ENCODE results near the gene CTPS1. TPM values are rescaled to one million over a fixed set of nuclear protein-coding genes. Genes with fewer than 3 reads are reported as not detected.

CTPS1 gene
- total RNA-seq, 1 donor from 2014 or later = 60.5 TPM

DNA sequence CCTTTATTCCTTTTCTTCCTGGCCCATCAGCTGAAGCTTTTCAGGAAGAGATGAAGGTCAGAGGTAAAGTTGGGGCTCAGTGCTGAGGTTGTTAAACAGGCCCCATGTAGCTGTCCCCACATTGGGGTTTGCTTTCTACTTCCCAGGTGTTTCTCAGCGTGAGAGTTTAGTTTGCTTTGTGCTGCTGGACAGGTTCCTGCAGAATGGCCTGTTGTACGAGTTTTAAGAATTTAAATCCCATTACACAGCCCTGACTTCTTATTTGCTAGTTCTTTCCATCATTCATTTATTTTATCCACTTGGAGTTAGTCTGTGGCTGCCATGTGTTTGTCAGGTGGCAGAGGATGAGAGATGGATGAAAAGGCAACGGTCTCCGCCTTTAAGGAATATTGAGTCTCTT is 19.2 kb downstream of the CTPS1 start:
- H3K27ac Mint-ChIP-seq = peak overlapping the region; percentile 46
- no peaks in the 10 kb centered on the region for H3K9me3 Mint-ChIP-seq
- no peak for DNase-seq (ENCODE audit: extremely low spot score, unreplicated experiment)
- peak overlapping the region; percentile 0 for H3K4me3 Mint-ChIP-seq
- peaks cover 54% of the 10 kb centered on the region for H3K36me3 Mint-ChIP-seq
- no peaks in the 10 kb centered on the region for H3K4me1 Mint-ChIP-seq (ENCODE audit: unreplicated experiment)
- H3K27me3 Mint-ChIP-seq = no peaks in the 10 kb centered on the region
- TF ChIP-seq, protein P1, sequence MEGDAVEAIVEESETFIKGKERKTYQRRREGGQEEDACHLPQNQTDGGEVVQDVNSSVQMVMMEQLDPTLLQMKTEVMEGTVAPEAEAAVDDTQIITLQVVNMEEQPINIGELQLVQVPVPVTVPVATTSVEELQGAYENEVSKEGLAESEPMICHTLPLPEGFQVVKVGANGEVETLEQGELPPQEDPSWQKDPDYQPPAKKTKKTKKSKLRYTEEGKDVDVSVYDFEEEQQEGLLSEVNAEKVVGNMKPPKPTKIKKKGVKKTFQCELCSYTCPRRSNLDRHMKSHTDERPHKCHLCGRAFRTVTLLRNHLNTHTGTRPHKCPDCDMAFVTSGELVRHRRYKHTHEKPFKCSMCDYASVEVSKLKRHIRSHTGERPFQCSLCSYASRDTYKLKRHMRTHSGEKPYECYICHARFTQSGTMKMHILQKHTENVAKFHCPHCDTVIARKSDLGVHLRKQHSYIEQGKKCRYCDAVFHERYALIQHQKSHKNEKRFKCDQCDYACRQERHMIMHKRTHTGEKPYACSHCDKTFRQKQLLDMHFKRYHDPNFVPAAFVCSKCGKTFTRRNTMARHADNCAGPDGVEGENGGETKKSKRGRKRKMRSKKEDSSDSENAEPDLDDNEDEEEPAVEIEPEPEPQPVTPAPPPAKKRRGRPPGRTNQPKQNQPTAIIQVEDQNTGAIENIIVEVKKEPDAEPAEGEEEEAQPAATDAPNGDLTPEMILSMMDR (conservative IDR thresholded peaks at IDR 0.05) = no peak

DNA sequence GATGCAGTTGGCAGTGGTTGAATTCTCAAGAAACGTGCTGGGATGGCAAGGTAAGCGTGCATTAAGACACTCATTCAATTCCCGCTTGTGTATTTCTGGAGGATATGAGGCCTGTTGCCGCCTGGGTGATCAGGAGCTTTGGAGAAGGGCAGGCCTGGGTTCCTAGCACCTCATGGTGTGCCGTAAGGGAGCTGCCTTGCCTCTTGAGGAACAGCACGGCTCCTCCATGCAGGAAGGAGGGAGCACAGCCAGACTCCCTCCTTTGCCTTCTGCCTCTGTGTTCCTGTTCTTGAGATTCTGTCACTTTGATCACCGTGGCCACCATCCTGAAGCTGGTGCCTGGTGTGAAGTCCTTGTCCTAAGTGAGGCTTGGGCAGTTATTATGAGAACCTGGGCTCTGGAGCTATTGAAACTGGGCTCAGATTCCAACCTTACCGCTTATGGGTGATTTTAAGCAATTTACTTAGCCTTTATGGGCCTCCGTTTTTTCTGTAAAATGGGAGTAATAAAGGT is 23.7 kb downstream of the CTPS1 start:
- peak overlapping the region; percentile 53 for H3K27ac Mint-ChIP-seq
- no peak for DNase-seq (ENCODE audit: extremely low spot score, unreplicated experiment)
- TF ChIP-seq, protein P1 (conservative IDR thresholded peaks at IDR 0.05) = no peak
- no peak overlapping the region for H3K4me3 Mint-ChIP-seq
- no peaks in the 10 kb centered on the region for H3K9me3 Mint-ChIP-seq
- peaks cover 52% of the 10 kb centered on the region for H3K36me3 Mint-ChIP-seq
- H3K4me1 Mint-ChIP-seq (ENCODE audit: unreplicated experiment) = no peaks in the 10 kb centered on the region
- H3K27me3 Mint-ChIP-seq = no peaks in the 10 kb centered on the region

DNA sequence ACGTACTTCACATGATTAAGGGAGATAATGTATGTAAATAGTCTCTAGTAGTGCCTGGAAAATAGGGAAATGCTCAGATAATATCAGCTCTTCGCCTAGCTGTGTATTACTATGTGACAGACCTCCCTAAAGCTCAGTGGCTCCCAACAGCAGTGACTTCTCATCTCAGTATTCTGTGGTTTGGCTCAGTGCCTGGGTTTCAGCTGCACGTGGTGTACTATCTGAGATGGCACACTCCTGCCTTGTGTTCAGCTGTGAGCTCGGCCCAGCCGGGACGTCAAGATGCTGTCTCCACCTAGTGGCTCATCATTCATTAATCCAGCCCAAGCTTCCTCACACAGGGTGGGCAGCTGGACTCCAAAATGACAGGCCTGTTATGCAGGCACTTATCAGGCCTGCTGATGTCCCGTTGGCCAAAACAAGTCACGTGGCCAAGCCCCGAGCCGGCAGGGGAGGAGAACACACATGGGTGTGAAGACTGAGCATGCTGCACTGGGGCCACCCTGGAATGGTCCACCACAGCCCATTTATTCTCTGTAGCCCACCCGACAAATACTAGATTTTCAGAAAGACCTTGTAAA is 24.2 kb downstream of the CTPS1 start:
- no peak overlapping the region for H3K4me3 Mint-ChIP-seq
- no peaks in the 10 kb centered on the region for H3K27me3 Mint-ChIP-seq
- peak overlapping the region; percentile 53 for H3K27ac Mint-ChIP-seq
- TF ChIP-seq, protein P1 (conservative IDR thresholded peaks at IDR 0.05) = peak; percentile 32
- DNase-seq (ENCODE audit: extremely low spot score, unreplicated experiment) = no peak
- H3K4me1 Mint-ChIP-seq (ENCODE audit: unreplicated experiment) = no peaks in the 10 kb centered on the region
- H3K36me3 Mint-ChIP-seq = peaks cover 52% of the 10 kb centered on the region
- H3K9me3 Mint-ChIP-seq = no peaks in the 10 kb centered on the region

DNA sequence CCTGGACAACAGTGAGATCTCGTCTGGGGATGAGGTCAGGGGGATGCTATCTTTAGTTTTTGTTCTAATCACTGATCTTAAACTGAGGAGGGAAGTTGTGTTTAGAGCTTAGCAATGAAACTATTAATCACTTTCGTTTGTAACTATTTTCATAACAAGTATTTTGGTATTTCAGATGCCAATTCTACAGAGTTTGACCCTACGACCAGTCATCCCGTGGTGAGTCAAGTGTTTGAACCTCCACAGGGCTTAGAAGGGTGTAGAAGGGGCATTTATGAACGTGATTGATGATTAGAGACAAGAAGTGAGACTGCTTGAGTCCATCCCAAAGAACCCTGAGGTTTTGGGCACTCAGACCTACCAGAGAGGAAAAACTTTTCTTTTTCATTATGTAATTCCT is 26.4 kb downstream of the CTPS1 start:
- no peaks in the 10 kb centered on the region for H3K9me3 Mint-ChIP-seq
- H3K4me1 Mint-ChIP-seq (ENCODE audit: unreplicated experiment) = peaks cover 5% of the 10 kb centered on the region
- no peak for DNase-seq (ENCODE audit: extremely low spot score, unreplicated experiment)
- no peak overlapping the region for H3K4me3 Mint-ChIP-seq
- peaks cover 53% of the 10 kb centered on the region for H3K36me3 Mint-ChIP-seq
- no peaks in the 10 kb centered on the region for H3K27me3 Mint-ChIP-seq
- H3K27ac Mint-ChIP-seq = no peak overlapping the region
- TF ChIP-seq, protein P1 (conservative IDR thresholded peaks at IDR 0.05) = no peak

DNA sequence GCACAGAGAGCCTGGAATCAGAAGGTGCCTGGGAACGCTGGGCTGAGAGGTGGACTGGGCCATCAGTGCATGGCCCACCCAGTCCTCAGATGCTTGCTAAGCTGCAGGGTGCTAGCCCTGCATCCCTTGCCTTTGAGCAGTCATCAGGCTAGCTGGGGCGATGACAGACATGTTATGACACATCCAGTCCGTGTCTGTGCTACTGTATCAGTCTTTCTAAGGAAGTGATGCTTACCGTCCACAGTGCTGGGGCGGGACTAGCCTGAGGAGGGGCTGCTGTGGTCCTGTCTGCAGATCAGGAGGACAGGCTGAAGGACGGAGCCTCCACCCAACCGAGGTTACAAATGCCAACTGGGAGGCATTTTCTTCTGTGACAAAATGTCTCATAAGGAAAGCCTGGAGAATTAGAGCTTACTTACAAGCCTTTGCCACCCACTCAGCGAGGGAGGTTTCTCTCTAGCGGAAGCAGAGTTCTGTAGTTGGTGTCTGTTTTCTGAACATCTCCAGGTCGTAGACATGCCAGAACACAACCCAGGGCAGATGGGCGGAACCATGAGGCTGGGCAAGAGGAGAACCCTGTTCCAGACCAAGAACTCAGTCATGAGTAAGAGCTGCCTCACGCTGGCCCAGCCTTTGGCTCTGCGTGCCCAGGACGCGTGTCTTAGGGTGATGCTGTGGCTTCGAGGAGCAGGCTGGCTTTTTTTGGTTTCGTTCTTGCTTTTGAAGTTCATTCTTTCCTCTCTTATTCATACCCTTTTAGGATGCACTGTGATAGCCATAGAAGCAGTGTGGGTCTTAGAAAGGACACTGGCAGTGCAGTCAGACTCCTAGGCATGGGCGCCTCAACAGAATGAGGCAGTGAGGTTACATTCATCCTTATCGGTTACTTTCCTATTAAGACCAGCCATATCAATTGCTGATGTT is 27.7 kb downstream of the CTPS1 start:
- H3K4me3 Mint-ChIP-seq = no peak overlapping the region
- no peaks in the 10 kb centered on the region for H3K27me3 Mint-ChIP-seq
- TF ChIP-seq, protein P1 (conservative IDR thresholded peaks at IDR 0.05) = no peak
- peak overlapping the region; percentile 73 for H3K27ac Mint-ChIP-seq
- no peaks in the 10 kb centered on the region for H3K9me3 Mint-ChIP-seq
- peaks cover 56% of the 10 kb centered on the region for H3K36me3 Mint-ChIP-seq
- H3K4me1 Mint-ChIP-seq (ENCODE audit: unreplicated experiment) = peaks cover 5% of the 10 kb centered on the region
- DNase-seq (ENCODE audit: extremely low spot score, unreplicated experiment) = no peak

Data from type B pancreatic cell (in vitro differentiated cells).